Stimulated activated CD4-positive, alpha-beta T cell treated with anti-CD3 and anti-CD28 coated beads, TNF-alpha, amount 100 ng/mL, for 4 hours (primary cell): ENCODE measurements around the gene COL4A1.
"Not testable (repeated sequence)": the region's sequence is repeated elsewhere in the genome, so short reads cannot be mapped to it uniquely, and the experiment has no call there.

Experiments
- DNase-seq, 3 experiments: peaks; one replicate each; pipeline ENCODE4 v3.0.0-alpha.2; 2020; ENCODE audit warnings: low read depth in 3 of 3

Gene COL4A1

GRCh38 chr13:110324026-110324749 lies 17.2 kb upstream of the COL4A1 start:
- no peak for DNase-seq

- DNase-seq = no peak
These were observed 16.4 kb upstream of the COL4A1 start for GRCh38 chr13:110323172-110323891.

- DNase-seq = no peak
These were observed 15.8 kb upstream of the COL4A1 start for GRCh38 chr13:110322828-110323171.

GRCh38 chr13:110322126-110322827 lies 15.3 kb upstream of the COL4A1 start:
- no peak for DNase-seq

GRCh38 chr13:110321573-110321972 lies 14.6 kb upstream of the COL4A1 start:
- DNase-seq = not testable (repeated sequence)

GRCh38 chr13:110320645-110321044 lies 13.7 kb upstream of the COL4A1 start:
- DNase-seq = no peak

GRCh38 chr13:110319774-110320509 lies 13.0 kb upstream of the COL4A1 start:
- DNase-seq = no peak

GRCh38 chr13:110319397-110319773 lies 12.4 kb upstream of the COL4A1 start:
- no peak for DNase-seq

GRCh38 chr13:110318920-110319319 lies 12.0 kb upstream of the COL4A1 start:
- no peak for DNase-seq

GRCh38 chr13:110317496-110318195 lies 10.7 kb upstream of the COL4A1 start:
- no peak for DNase-seq

- no peak for DNase-seq
These were observed 10.1 kb upstream of the COL4A1 start for GRCh38 chr13:110317093-110317492.

- DNase-seq = no peak
These were observed 9.2 kb upstream of the COL4A1 start for GRCh38 chr13:110316196-110316595.

GRCh38 chr13:110314516-110315245 lies 7.7 kb upstream of the COL4A1 start:
- no peak for DNase-seq

- not testable (repeated sequence) for DNase-seq
These were observed 6.8 kb upstream of the COL4A1 start for GRCh38 chr13:110313733-110314132.

GRCh38 chr13:110313261-110313660 lies 6.3 kb upstream of the COL4A1 start:
- DNase-seq = not testable (repeated sequence)

- no peak for DNase-seq
These were observed 5.5 kb upstream of the COL4A1 start for GRCh38 chr13:110312339-110313031.

- DNase-seq = no peak
These were observed 4.7 kb upstream of the COL4A1 start for GRCh38 chr13:110311443-110312338.

GRCh38 chr13:110310541-110311442 lies 3.8 kb upstream of the COL4A1 start:
- no peak for DNase-seq
